AG10803 (cell line): Measurements from ENCODE around the gene FBF1.
"Not testable (repeated sequence)": the region's sequence is repeated elsewhere in the genome, so short reads cannot be mapped to it uniquely, and the experiment has no call there.

ENCODE experiments used
- DNase-seq: peaks from one replicate; pipeline ENCODE4 v3.0.0; 2010; ENCODE audit warnings: low read depth
- H3K4me3 ChIP-seq: 2 replicates; pipeline ENCODE4 v1.5.1; 2011; ENCODE audit warnings: mild to moderate bottlenecking, low read length, control low read depth
- CTCF ChIP-seq: conservative IDR thresholded peaks from 2 replicates; pipeline ENCODE4 v1.5.1; 2011; ENCODE audit warnings: mild to moderate bottlenecking, low read length, control low read depth, inconsistent platforms

Gene FBF1

GRCh38 chr17:75970011-75970523, 29.2 kb upstream of the FBF1 start:
- TF ChIP-seq CTCF = no peak
- no peak overlapping the region for H3K4me3 ChIP-seq
- DNase-seq = peak; percentile 67

GRCh38 chr17:75969044-75969443, 28.2 kb upstream of the FBF1 start:
- DNase-seq, H3K4me3 ChIP-seq: not testable (repeated sequence)

GRCh38 chr17:75965468-75965867, 24.6 kb upstream of the FBF1 start:
- no peak for TF ChIP-seq CTCF
- no peak for DNase-seq
- no peak overlapping the region for H3K4me3 ChIP-seq

GRCh38 chr17:75959839-75960511, 19.1 kb upstream of the FBF1 start:
- H3K4me3 ChIP-seq = no peak overlapping the region
- TF ChIP-seq CTCF = no peak
- no peak for DNase-seq

GRCh38 chr17:75959051-75959838, 18.4 kb upstream of the FBF1 start:
- no peak for DNase-seq
- TF ChIP-seq CTCF = no peak
- no peak overlapping the region for H3K4me3 ChIP-seq

- no peak overlapping the region for H3K4me3 ChIP-seq
- no peak for TF ChIP-seq CTCF
- DNase-seq = peak; percentile 31
These were observed 10.2 kb upstream of the FBF1 start for GRCh38 chr17:75950855-75951554.

- no peak for TF ChIP-seq CTCF
- no peak for DNase-seq
- H3K4me3 ChIP-seq = no peak overlapping the region
These were observed 9.6 kb upstream of the FBF1 start for GRCh38 chr17:75950421-75950820.
